Dendritic cell treated with granulocyte-macrophage colony-stimulating factor and Interleukin-4, amounts not matched to agents 40 ng/mL and 50 ng/mL, for 4 days (primary cell): ENCODE measurements around the gene PTPN20.

Experiments
- H3K27ac Mint-ChIP-seq: one replicate; pipeline ENCODE4 v1.8.0; 2022; ENCODE audit warnings: mild to moderate bottlenecking, mixed read lengths
- H3K27me3 Mint-ChIP-seq: one replicate; pipeline ENCODE4 v1.8.0; 2022; ENCODE audit warnings: mild to moderate bottlenecking, mixed read lengths
- H3K36me3 Mint-ChIP-seq: one replicate; pipeline ENCODE4 v1.8.0; 2022; ENCODE audit warnings: low read depth, mixed read lengths
- H3K4me1 Mint-ChIP-seq: one replicate; pipeline ENCODE4 v1.8.0; 2022; ENCODE audit warnings: low read depth, mixed read lengths
- H3K4me3 Mint-ChIP-seq: one replicate; pipeline ENCODE4 v1.8.0; 2022; ENCODE audit warnings: mild to moderate bottlenecking, moderate library complexity, mixed read lengths
- H3K9me3 Mint-ChIP-seq: one replicate; pipeline ENCODE4 v1.8.0; 2022; ENCODE audit warnings: mixed read lengths
- intact Hi-C: fragments of 100-400 bp; cut with micrococcal nuclease; formaldehyde crosslinking; loops from one replicate; pipeline ENCODE4 v1.15.0; 2022

The PTPN20 gene

DNA sequence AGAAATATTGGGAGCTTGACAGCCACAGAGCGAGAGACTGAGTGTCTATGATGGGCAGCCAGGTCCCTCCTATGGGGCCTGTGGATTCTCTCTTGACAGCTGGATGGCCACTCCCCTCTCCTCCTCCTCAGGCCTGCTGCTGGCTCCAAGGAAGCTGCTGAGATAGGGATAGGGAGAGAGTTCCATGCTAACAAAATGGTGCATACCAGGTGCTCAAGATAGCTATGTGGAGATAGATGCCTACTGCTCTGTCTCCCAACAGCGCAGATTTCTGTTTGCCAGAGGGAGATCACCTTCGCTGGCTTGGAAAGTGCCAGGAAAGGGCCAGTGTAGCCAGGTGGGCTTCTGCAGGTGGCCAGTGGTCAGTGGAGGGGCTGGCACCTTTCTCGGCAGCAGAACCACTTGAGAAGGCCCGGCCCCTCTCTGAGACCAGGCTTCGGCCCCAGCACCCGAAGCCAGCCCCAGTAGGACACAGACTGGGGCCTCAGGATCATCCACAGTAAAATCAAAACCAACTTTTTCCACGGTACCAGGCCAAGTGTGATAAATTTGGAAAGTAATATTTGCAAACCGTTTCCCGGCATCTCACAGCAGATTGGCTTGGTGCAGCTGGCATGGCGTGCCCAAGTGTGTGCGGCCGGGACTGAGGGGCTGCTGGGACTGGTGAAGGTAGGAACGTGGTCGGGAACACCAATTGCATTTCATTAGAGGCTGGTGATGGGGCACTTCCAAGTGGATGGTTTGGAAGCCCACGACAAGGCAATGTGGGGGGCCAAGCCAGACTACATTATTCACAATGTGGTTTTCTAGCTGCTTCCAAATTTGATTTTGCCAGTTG lies 139.6 kb downstream of the PTPN20 start:
- H3K4me1 Mint-ChIP-seq = peaks cover 17% of the 10 kb centered on the region
- H3K36me3 Mint-ChIP-seq = no peaks in the 10 kb centered on the region
- no peak overlapping the region for H3K27ac Mint-ChIP-seq
- H3K9me3 Mint-ChIP-seq = no peaks in the 10 kb centered on the region
- no peaks in the 10 kb centered on the region for H3K27me3 Mint-ChIP-seq
- intact Hi-C loops = no loop called here
- no peak overlapping the region for H3K4me3 Mint-ChIP-seq

DNA sequence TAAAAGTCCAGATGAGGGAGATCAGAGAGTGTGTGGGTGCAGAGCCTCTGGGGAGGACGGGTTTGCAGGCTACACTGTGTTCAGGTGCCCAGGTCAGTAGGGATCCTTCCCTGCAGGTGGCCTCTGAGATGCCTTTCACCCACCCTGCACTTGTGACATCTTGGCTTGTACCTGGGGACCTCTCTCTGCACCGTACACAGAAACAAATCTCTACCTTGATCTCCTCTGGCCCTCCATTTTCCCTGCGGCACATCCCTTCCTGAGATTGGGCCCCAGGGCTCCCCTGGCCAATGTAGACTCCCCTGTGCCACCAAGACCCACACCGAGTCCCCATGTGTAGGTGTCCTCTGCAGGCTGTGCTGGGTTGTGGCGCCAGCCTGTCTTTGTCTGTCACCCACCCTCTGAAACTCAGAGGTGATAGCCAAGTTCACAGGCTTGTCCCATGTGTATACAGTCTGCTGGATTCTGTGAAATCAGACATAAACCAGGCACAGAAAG lies 140.6 kb downstream of the PTPN20 start:
- H3K27ac Mint-ChIP-seq = no peak overlapping the region
- H3K4me1 Mint-ChIP-seq = peaks cover 21% of the 10 kb centered on the region
- intact Hi-C loops = no loop called here
- H3K27me3 Mint-ChIP-seq = peaks cover 2% of the 10 kb centered on the region
- H3K4me3 Mint-ChIP-seq = no peak overlapping the region
- no peaks in the 10 kb centered on the region for H3K9me3 Mint-ChIP-seq
- no peaks in the 10 kb centered on the region for H3K36me3 Mint-ChIP-seq
